OCI-LY3 (cell line): Measurements from ENCODE around the gene ANO6.

Experiments used
- H2AFZ ChIP-seq: fragments of 200-600, 300-600 bp; shearing (Covaris generic); 2 replicates; pipeline ENCODE4 v1.6.0; 2014; ENCODE audit warnings: antibody characterized with exemption, low read depth, low read length
- H3K27ac ChIP-seq: fragments of 200-600, 300-600 bp; sonication (generic); 2 replicates; pipeline ENCODE4 v1.5.1; 2014; ENCODE audit warnings: mild to moderate bottlenecking, low read length, moderate library complexity, mixed read lengths
- H3K27me3 ChIP-seq: fragments of 200-600, 300-600 bp; sonication (generic); 2 replicates; pipeline ENCODE4 v1.6.1; 2014; ENCODE audit warnings: low read depth, low read length, mixed read lengths
- H3K36me3 ChIP-seq: fragments of 200-600, 300-600 bp; sonication (generic); replicated peaks from 2 replicates; pipeline ENCODE3; 2014; ENCODE audit warnings: low read depth, low read length, mixed read lengths
- H3K4me1 ChIP-seq: fragments of 300-600, 200-600 bp; sonication (generic); 2 replicates; pipeline ENCODE4 v1.6.1; 2014; ENCODE audit warnings: low read length, mixed read lengths
- H3K4me2 ChIP-seq: fragments of 200-600, 300-600 bp; sonication (generic); 2 replicates; pipeline ENCODE4 v1.6.1; 2014; ENCODE audit warnings: low read length, mixed read lengths
- H3K4me3 ChIP-seq: fragments of 300-600, 200-600 bp; sonication (generic); 2 replicates; pipeline ENCODE4 v1.5.1; 2014; ENCODE audit warnings: antibody characterized with exemption, mild to moderate bottlenecking, low read length, moderate library complexity
- H3K79me2 ChIP-seq: fragments of 300-600, 200-600 bp; shearing (Covaris generic); 2 replicates; pipeline ENCODE4 v1.6.1; 2014; ENCODE audit warnings: mild to moderate bottlenecking, low read length, mixed read lengths
- H3K9ac ChIP-seq: fragments of 300-600, 200-600 bp; shearing (Covaris generic); 2 replicates; pipeline ENCODE4 v1.6.0; 2014; ENCODE audit warnings: mild to moderate bottlenecking, low read length, moderate library complexity
- H3K9me3 ChIP-seq: fragments of 200-600, 300-600 bp; shearing (Covaris generic); 2 replicates; pipeline ENCODE4 v1.6.1; 2014; ENCODE audit warnings: low read length, mixed read lengths; ENCODE audit not compliant: insufficient read depth
- H4K20me1 ChIP-seq: fragments of 200-600, 300-600 bp; sonication (generic); 2 replicates; pipeline ENCODE4 v1.6.1; 2016; ENCODE audit warnings: low read length, mixed read lengths; ENCODE audit not compliant: insufficient read depth
- EZH2phosphoT487 ChIP-seq: fragments of 200-600 bp; shearing (Covaris generic); IDR thresholded peaks from 2 replicates; pipeline ENCODE4 v1.6.1; 2018; ENCODE audit warnings: antibody characterized with exemption, mixed run types, low read depth
- TF ChIP-seq, protein P1 (sequence below): fragments of 200-600, 300-600 bp; sonication (generic); IDR thresholded peaks from 2 replicates; pipeline ENCODE4 v1.5.1; 2014; ENCODE audit warnings: antibody characterized with exemption, low read length, low read depth

ANO6 gene

DNA sequence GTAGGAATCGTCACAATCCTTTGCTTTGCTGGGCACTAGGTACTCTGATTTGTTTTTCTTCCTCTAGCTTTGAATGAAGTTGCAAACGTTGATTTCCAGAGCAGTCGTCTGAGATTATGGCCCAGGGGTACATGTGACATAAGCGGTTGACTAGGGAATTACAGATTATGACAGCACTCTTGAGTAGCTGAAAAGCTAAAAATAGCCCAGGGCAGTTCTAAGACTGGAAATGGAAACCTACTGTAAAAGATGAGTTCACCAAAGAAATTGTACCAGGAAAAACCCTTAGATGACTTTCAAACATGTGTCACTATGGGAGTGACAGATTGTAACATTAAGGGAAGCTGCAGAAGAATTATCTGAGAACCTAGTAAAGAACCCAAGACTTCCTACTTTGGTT lies 108.5 kb downstream of the ANO6 start:
- Histone ChIP-seq H3K79me2 (no peaks in the 10 kb centered on the region), H3K36me3 (no peaks in the 10 kb centered on the region), H3K9ac (no peak overlapping the region), H3K9me3 (no peaks in the 10 kb centered on the region), H2AFZ (no peak overlapping the region), H3K27me3 (no peaks in the 10 kb centered on the region), H3K27ac (no peak overlapping the region), H4K20me1 (no peaks in the 10 kb centered on the region), H3K4me1 (no peaks in the 10 kb centered on the region), H3K4me3 (no peak overlapping the region), H3K4me2 (no peak overlapping the region)
- TF ChIP-seq EZH2phosphoT487, result no peak
- TF ChIP-seq, protein P1, sequence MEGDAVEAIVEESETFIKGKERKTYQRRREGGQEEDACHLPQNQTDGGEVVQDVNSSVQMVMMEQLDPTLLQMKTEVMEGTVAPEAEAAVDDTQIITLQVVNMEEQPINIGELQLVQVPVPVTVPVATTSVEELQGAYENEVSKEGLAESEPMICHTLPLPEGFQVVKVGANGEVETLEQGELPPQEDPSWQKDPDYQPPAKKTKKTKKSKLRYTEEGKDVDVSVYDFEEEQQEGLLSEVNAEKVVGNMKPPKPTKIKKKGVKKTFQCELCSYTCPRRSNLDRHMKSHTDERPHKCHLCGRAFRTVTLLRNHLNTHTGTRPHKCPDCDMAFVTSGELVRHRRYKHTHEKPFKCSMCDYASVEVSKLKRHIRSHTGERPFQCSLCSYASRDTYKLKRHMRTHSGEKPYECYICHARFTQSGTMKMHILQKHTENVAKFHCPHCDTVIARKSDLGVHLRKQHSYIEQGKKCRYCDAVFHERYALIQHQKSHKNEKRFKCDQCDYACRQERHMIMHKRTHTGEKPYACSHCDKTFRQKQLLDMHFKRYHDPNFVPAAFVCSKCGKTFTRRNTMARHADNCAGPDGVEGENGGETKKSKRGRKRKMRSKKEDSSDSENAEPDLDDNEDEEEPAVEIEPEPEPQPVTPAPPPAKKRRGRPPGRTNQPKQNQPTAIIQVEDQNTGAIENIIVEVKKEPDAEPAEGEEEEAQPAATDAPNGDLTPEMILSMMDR, result no peak

DNA sequence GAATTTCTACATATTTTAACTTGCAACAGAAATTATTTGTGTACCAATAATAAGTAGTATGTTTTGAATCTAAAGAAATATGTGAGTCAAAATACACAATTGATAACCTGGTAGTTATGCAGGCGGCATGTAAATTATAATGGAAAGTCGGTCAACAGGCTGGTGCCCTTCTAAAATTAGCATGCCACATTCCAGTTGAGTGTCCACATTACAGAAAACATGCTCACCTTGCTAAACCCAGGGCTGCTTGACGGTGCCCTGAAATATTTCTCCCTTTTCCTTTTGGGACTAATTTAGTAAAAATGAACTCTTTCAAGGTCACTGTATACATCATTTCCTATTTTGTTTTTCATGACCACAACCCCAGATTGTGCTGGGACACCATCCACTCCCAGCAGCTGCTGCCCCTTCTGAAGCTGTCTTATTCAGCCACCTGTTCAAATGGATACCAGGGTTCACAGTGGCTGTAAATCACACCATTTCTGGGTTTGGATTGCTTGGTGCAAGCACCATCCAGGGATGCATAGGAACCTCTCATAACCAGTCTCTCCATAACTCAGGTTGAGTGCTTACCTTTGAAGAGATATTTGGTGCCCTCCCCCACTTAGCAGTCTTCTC lies 110.6 kb downstream of the ANO6 start:
- H3K4me2 ChIP-seq, result no peak overlapping the region
- H3K4me3 ChIP-seq, result no peak overlapping the region
- H3K9me3 ChIP-seq, result no peaks in the 10 kb centered on the region
- H3K9ac ChIP-seq, result no peak overlapping the region
- H2AFZ ChIP-seq, result no peak overlapping the region
- TF ChIP-seq, protein P1, result no peak
- no peak for TF ChIP-seq EZH2phosphoT487
- 0 out of 2 replicates have a peak, but pooled peaks cover 2% of the 10 kb centered on the region for H3K4me1 ChIP-seq
- H3K27ac ChIP-seq, result no peak overlapping the region
- H3K79me2 ChIP-seq, result no peaks in the 10 kb centered on the region
- H3K36me3 ChIP-seq, result peaks cover under 1% of the 10 kb centered on the region
- no peaks in the 10 kb centered on the region for H3K27me3 ChIP-seq
- H4K20me1 ChIP-seq, result no peaks in the 10 kb centered on the region

DNA sequence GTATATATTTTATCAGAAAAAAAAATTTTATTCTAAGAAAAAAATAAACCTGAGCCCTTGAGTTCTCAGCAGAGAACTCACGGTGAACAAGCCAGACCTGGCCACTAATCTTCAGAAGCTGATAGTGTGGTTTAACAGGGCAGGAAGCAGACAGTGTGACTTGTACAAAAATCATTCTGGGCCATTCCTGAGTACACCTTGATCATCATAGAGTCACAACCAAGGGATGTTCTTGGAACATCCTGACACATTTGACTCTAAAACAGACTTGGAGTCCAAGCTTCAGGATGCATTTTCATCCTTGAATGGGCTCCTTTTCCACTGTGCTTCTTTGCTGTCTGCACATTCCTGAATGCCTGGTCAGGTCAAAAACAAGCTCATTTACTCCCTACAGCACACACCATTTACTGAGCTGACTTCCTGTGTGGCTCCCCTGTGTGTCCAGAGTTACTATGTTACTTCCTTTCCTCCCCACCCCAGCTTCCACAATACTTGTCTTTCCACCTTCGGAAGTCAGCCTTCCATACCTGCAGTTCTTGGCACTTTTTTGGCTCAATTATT lies 112.0 kb downstream of the ANO6 start:
- Histone ChIP-seq H3K79me2 (no peaks in the 10 kb centered on the region), H3K9ac (no peak overlapping the region), H3K27ac (no peak overlapping the region), H4K20me1 (no peaks in the 10 kb centered on the region), H3K4me2 (no peak overlapping the region), H3K27me3 (no peaks in the 10 kb centered on the region), H3K4me1 (0 out of 2 replicates have a peak, but pooled peaks cover 3% of the 10 kb centered on the region), H3K9me3 (no peaks in the 10 kb centered on the region), H2AFZ (no peak overlapping the region), H3K36me3 (peaks cover 3% of the 10 kb centered on the region), H3K4me3 (no peak overlapping the region)
- TF ChIP-seq, protein P1, result no peak
- no peak for TF ChIP-seq EZH2phosphoT487

DNA sequence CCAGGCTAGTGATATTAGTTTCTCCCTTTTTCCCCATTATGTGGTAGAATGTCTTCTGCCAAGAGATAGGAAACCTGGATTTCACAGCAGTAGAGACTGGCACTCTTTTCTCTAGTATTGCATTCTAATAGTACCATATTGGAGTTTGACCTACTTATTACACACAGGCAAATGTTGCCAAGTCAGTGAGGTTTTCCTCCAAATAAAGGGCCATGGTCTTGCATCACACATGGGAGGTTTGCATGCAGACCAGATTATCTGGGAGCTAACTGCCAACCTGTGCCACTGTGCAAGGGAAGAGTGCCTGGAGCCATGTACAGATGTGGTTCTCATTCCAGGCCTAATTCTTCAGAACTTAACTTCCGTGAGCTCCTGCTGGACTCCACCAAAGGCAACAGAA lies 113.3 kb downstream of the ANO6 start:
- H3K4me1 ChIP-seq, result 0 out of 2 replicates have a peak, but pooled peaks cover 3% of the 10 kb centered on the region
- no peaks in the 10 kb centered on the region for H3K27me3 ChIP-seq
- no peaks in the 10 kb centered on the region for H3K9me3 ChIP-seq
- no peaks in the 10 kb centered on the region for H3K79me2 ChIP-seq
- H3K9ac ChIP-seq, result no peak overlapping the region
- H3K36me3 ChIP-seq, result peaks cover 3% of the 10 kb centered on the region
- no peak overlapping the region for H3K4me3 ChIP-seq
- no peak for TF ChIP-seq EZH2phosphoT487
- TF ChIP-seq, protein P1, result no peak
- no peak overlapping the region for H3K4me2 ChIP-seq
- no peak overlapping the region for H2AFZ ChIP-seq
- no peak overlapping the region for H3K27ac ChIP-seq
- H4K20me1 ChIP-seq, result no peaks in the 10 kb centered on the region
